ENCODE results near the gene OCEL1. TPM values are rescaled to one million over a fixed set of nuclear protein-coding genes. Genes with fewer than 3 reads are reported as not detected.

The OCEL1 gene
- total and polyA plus RNA-seq, 2 of the 13 experiments (the other 11 are each of a cell fraction or from before 2014, with no cell fraction given): 10.6 to 17.2 TPM

GRCh38 chr19:17215127-17215971 lies 10.7 kb upstream of the OCEL1 start, which contains the start of gene USE1 (continued):
- TF ChIP-seq FOSL1 (CRISPR knock-in tag; IDR thresholded peaks at IDR 0.05; ENCODE audit: borderline replicate concordance): no peak
- TF ChIP-seq REL (CRISPR knock-in tag; conservative IDR thresholded peaks at IDR 0.05): no peak
- TF ChIP-seq BATF2 (CRISPR knock-in tag; IDR thresholded peaks at IDR 0.05): no peak
- no peak for TF ChIP-seq MATR3 (CRISPR knock-in tag; IDR thresholded peaks at IDR 0.05)
- no peak for TF ChIP-seq FOXK2 (IDR thresholded peaks at IDR 0.05)
- 0 out of 2 replicates have a peak, but pooled peaks have one; percentile 10 for TF ChIP-seq CTCF (CRISPR knock-in tag; IDR thresholded peaks at IDR 0.05)
- TF ChIP-seq KLF16 (CRISPR knock-in tag; IDR thresholded peaks at IDR 0.05): peak in 1 of 2 experiments; percentile 92; a peak in 2 of 4 replicates
- 0 out of 2 replicates have a peak, but pooled peaks have one; percentile 24 for TF ChIP-seq JUND (CRISPR knock-in tag; IDR thresholded peaks at IDR 0.05)
- no peak for TF ChIP-seq TMF1 (CRISPR knock-in tag; IDR thresholded peaks at IDR 0.05; ENCODE audit: low read depth)
- TF ChIP-seq FOXO1 (CRISPR knock-in tag; IDR thresholded peaks at IDR 0.05): peak; percentile 70
- no peak for TF ChIP-seq ZNF589 (CRISPR knock-in tag; conservative IDR thresholded peaks at IDR 0.05)
- 0 out of 2 replicates have a peak, but pooled peaks have one; percentile 7 for TF ChIP-seq ZNF629 (CRISPR knock-in tag; conservative IDR thresholded peaks at IDR 0.05)
- no peak for TF ChIP-seq MTA3 (CRISPR knock-in tag; IDR thresholded peaks at IDR 0.05)
- 0 out of 2 replicates have a peak, but pooled peaks have one; percentile 25 for TF ChIP-seq ZNF891 (CRISPR knock-in tag; IDR thresholded peaks at IDR 0.05)
- TF ChIP-seq WIZ (CRISPR knock-in tag; IDR thresholded peaks at IDR 0.05): no peak
- TF ChIP-seq HMG20B (CRISPR knock-in tag; conservative IDR thresholded peaks at IDR 0.05): no peak
- peak; percentile 59; the same call in 1 of the 2 replicates for TF ChIP-seq SIN3B (IDR thresholded peaks at IDR 0.05; ENCODE audit: low read length)
- no peak for TF ChIP-seq ZNF10 (CRISPR knock-in tag; IDR thresholded peaks at IDR 0.05; ENCODE audit: borderline replicate concordance, low read depth)
- no peak for TF ChIP-seq ZMYM2 (CRISPR knock-in tag; IDR thresholded peaks at IDR 0.05)
- TF ChIP-seq ZNF337 (CRISPR knock-in tag; IDR thresholded peaks at IDR 0.05; ENCODE audit: borderline replicate concordance, low read depth): peak; percentile 66; the same call in 1 of the 2 replicates
- 0 out of 2 replicates have a peak, but pooled peaks have one; percentile 53 for TF ChIP-seq ZNF747 (CRISPR knock-in tag; IDR thresholded peaks at IDR 0.05; ENCODE audit: borderline replicate concordance)
- no peak for TF ChIP-seq DNMT3B (CRISPR knock-in tag; conservative IDR thresholded peaks at IDR 0.05)
- no peak for TF ChIP-seq ETS1 (CRISPR knock-in tag; IDR thresholded peaks at IDR 0.05)
- no peak for TF ChIP-seq SOX6 (IDR thresholded peaks at IDR 0.05)
- TF ChIP-seq SOX6 (CRISPR knock-in tag; IDR thresholded peaks at IDR 0.05): peak; percentile 75
- TF ChIP-seq ZNF136 (CRISPR knock-in tag; IDR thresholded peaks at IDR 0.05; ENCODE audit: low read depth): no peak
- TF ChIP-seq E2F5 (CRISPR knock-in tag; conservative IDR thresholded peaks at IDR 0.05): 0 out of 2 replicates have a peak, but pooled peaks have one; percentile 29

Data from HepG2 (cell line).